ENCODE results near the gene UBE2QL1.

Gene UBE2QL1

DNA sequence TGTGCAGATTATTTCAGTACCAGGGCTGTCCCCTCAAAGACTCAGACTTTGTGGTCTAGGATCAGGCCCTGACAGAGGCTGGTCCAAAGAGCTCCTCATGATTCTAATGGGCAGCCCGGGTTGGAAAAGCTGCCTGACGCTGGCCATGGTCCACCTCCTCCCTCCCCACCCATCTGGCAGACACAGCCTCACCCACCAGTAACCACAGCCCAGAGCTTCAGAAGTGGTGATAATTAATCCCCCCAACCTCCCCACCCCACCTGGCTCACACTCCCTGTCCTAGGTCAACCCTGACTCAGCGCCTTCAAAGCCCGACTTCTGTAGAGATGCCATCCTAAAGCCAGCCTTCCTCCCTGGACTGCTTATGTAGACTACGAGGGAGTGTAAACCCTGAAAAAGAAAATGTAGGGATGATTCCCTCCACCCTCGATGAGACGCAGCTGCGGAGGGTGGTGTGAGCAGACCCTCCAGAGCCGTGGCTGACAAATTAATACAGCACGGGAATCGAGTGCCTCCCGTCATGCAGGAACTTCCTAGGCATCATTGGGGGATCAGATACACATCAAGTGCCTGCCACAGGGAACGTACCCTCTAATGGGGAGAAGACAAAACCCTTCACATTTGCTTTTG, 7.0 kb downstream of the UBE2QL1 start:
- no peak for DNase-seq

DNA sequence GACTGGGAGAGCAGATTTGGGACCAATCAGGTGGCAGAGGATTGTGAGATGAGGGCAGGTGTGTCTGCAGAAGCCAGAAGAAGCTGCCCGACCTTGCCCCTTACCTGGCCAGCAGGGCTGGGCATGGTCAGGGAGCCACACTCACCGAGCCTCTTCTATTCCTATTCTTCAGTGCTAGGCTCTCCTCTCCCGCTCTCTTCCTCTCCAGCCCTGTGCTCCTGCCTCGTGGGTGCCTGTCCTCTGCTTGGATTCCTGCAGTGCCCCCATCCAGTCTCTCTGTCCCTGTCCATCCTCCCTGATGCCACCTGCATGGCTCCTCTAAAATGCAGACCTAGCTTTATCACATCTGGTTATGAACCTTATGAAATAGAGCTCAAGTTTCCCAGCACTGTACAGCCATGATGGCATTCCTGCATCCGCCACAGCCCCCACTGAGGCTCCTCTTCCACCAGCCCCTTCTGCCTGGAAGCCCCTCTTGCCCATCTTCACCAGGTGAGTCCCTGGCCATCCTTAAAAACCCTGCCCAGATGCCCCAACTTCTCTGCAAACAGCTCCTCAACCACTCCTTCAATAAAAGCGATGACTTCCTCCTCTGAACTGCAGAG, 8.2 kb downstream of the UBE2QL1 start:
- no peak for DNase-seq

DNA sequence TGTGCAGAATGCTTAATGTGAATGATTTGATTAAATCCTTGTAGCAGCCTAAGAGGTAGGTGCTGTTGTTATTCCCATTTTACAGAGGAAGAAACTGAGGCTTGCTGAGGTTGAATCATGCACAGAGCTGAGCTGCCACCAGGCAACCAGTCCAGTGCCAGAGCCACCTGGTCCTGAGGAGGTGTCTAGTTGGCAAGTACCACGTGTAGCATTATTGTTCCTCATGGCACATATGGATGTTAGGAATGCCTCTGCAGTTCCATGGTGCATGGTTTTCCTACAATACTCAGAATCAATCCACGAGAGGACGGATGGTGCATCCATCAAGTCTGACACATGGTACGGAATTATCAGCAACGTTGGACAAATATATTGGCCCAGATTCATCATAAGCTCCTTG, 8.9 kb downstream of the UBE2QL1 start:
- DNase-seq, result no peak

DNA sequence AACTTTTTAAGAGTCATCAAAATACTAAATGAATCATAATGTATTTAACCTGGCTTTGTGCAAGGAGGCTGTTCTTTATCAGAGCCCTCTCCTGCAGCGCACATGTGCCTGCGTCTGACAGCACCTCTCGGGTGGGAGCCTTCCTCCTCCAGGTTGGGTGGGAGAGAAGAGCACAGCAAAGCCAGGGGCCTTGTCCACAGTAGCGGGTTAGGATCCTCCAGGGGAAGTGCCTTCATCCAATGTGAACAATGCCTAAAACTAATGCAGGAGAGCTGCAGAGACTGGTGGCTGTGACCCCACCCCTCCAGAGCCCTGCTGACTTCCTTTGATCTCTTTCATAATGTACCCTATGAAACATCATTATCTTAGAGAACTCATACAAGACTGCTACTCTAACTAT, 10.2 kb downstream of the UBE2QL1 start:
- DNase-seq, result no peak

DNA sequence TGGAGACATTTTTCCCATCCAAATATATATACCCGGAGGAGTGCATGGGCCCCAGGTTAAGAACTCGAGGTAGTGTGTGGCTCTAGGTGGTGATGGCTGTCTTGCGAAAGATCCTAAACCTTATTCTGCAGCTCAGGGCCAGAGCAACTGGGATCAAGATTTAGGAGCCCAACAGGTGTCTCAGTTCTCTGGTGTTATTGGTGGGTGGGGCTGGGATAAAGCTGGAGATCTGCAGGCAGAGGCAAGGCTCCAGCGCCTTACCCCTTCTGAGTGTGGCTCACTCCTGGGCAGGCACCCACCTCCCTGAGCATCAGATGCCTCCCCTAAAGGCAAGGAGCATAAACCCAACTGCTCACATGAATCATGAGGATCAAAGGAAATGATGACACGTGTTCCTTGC, 11.2 kb downstream of the UBE2QL1 start:
- no peak for DNase-seq

DNA sequence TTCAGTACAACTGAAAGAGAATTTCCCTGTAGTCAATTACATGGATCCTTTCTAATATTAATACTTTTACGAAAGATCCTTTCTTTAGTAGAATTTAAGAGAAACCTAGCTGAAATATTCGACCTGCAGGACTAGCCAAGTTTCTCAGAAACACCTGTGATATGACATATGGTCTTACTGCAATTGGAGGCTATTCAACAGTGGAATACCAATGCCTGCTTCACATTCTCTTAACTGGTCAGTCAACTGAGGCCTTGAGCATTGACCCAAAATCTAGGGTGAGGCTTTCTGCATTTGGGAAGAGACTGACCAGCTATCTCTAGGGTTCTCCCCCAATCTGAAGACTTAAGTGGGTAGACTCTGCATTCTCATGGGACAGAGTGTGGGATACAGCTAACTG, 12.3 kb downstream of the UBE2QL1 start:
- DNase-seq, result no peak

DNA sequence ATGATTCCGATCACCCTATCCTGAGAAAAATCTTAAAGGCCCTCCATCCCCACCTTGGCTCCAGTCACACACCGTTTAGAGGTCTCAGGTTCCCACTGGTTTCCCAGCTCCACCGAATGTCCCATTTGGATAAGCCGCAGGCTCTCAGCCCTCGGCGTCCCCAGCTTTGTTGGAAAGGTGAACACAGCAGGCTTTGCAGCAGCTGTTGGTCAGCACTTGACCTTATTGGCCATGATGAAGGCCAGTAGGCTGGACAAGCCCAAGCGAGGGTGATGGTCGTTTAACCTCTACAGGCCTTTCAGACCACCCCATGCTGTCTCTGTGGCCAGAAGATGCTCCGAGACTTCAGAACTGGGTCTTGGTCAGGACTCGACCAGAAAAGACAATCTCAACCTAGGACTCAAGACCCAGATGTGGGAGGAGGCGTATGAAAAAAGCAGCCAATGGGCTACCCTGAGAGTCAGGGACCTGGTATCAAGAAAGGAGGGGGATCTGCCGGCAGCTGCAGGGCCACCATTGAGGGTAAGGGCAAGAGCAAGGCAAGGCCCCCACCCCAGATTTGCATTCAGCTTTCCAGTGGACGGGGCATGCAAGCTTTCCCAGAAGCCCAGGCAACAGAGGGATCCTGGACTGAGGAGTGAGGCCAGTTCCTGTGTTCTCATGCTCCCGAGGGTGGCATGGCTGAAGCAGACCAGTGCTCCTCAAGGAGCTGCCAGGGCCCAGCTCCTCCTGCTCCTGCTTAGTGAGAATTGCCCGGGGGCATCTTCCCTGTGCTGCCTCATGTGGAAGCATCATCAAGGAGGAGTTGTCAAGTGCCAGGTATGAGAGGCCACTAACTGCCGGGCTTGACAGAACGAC, 13.4 kb downstream of the UBE2QL1 start:
- no peak for DNase-seq

DNA sequence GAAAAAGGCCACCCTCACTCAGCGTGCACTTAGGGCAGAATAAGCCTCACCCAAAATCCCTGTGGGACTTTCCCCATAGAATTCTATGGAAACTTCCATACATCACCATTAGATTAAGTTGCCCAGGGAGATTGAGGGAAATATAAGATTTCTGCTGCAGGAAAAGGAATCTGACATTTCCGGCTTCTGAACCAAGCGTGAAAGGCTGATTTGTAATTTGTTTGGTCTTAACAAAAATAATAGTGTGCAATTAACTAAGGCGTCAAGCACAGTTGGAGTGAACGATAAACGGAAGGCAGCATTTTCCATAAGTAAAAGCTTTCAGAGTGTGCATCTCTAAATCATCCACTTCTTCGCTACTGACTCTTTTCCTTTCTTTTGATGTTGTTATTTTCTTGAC, 14.0 kb downstream of the UBE2QL1 start:
- DNase-seq, result no peak

DNA sequence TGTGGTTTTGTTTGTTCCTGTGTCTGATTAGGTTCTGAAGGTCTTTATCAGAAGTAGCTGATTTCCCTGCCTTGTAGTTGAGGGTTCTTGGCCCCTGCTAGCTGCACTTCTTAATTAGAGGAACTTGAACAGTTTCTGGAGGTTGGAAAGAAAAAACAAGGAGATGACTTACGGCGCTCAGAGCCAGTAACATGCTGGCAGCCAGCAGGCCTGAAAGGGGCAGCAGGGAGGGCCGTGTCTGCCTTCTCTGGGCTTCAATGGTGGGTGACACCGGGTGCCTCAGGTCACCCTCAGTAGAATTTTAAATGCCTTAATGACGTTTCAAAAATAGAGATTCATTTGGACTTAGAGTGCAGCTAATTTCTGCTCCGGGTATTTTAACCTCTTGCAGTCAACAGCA, 15.8 kb downstream of the UBE2QL1 start:
- no peak for DNase-seq

DNA sequence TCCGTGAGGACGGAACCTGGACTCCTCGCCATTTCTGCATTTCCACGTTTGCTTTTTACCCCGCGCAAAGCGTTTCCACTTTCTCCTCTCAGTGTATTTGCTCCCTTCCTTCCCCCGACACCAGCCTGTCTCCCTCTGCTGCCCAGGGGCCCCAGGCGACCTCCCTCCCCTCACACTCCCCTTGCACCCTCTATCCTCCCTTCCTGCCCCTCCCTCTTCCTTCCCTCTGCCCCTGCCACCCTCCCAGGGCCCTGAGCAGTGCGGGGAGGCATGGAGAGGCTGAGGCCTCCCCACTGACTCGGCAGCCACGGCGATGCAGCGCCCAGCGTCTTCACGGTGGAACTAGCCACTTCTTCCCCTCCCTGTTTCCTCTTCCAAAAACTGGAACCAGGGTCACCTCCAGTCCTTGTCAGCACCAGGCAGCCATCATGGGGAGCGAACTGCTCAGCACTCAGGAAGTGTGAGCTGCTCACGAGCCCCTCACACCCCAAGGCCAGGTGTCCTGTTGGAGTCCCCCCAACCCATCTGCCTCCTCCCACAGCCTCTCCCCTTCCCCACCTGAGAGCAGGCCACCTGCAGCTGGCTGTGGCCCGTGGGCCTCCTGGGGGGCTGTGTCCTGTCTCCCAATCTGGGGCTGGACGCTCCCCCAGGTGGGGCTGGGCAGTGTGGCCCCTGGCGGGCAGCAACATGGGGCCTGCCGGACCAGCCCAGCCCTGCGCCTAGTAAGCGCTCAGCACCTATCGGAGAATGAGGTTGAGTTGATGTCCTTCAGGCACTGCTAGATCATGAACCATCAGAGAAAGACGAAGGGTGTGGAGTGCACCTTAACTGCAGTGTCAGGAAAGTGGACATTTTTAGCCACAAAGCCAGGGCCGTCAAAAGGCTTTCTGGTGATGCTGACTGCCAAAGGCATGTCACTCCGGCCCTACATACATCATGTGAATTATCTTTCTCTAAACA, 17.5 kb downstream of the UBE2QL1 start:
- DNase-seq, result no peak

DNA sequence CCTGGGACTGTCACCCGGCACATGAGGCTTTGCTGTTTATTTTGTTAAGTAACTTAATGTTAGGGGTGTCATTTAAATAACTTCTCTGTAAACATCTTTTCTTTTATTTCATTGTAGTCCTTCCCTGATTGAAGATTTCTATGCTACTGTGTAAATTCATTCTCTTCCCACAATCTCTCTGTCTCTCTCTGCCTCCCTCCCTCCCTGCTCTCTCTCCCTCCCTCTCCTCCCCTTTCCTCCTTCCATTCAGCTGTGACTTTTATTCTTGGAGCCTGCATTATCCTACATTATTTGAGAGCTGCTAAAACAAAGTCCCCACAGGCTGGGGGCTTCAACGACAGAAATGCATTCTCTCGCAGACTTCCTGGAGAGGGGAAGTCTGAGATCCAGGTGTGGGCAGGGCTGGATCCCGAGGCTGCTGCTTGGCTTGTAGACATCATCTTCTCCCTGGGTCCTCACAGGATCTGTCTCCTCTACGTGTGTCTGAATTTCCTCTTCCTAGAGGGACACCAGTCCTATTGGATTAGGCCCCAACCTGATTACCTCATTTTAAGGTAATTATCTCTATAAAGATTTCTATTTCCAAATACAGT, 18.4 kb downstream of the UBE2QL1 start:
- no peak for DNase-seq

DNA sequence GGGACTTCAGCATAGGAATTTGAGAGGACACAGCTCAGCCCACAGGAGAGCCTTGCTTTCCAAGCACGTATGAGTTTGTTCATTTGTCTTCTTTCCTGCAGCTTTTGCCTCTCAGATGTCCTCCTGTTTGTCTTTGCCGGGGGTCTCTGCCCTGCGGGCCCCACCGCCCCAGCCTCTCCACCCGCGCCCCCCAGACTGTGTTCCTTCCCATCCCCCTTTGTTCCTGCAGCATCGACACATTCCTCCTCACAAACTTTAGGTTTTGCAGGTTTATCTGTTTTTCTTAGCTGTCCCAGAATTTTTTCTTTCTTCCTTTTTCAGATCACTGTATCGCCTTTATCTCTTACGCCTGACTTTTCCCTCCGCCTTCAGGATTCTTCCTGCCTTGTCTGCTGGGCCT, 18.9 kb downstream of the UBE2QL1 start:
- no peak for DNase-seq

DNA sequence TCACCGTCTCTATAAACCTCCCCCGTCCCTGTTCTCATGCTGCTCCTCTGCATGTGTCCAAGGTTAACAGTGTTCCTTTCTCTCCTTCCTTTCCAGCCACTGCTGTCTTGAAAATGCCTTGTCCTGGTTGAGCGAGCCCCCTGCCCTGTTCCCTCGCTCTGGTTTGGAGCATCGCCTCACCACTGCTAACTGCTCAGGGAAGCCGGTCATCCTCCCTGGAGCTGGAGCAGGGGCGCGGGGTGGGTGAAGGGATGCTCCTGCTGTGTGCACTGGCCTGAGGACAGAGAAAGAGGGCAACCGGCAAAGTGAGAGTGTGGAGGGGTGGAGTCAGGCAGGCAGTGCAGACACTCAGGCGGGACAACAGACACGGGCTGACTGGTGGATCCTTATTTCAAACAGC, 19.4 kb downstream of the UBE2QL1 start:
- no peak for DNase-seq

DNA sequence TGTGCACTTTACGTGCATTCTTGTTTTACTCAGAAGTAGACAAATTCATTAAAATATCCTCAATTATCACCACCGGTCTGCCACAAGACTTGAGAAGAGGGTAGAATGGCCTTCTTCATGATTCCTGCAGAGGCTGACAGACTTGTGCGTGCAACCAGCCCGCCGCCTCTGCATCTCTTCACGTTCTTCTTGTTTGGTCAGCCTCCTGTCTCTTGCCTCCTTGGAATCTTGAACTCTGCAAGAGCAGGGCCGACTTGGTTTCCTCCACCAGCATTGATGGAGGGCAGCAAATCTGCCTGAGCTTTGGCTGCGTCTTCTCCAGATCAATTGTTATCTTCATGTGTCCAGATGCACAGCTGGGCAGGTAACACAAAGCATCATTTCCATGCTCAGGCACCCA, 20.2 kb downstream of the UBE2QL1 start:
- no peak for DNase-seq

DNA sequence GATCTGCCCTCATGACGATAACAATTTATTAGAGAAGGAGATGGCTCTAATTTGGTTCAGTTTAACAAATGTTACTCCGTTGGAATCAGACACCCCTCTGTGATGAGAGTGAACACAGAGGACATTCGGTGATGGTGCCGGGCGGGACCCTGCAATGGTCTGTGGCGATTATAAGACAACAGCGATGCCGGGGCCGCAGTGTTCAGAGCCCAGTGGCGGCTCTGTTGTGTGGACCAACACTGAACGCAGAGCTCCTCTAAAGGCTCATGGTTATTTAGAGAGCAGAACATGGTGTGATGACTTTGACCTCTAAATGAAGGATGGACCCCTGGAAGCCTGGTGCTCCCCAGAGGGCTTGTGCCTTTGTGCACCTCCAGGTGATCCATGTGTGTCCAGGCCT, 21.2 kb downstream of the UBE2QL1 start:
- DNase-seq, result no peak

DNA sequence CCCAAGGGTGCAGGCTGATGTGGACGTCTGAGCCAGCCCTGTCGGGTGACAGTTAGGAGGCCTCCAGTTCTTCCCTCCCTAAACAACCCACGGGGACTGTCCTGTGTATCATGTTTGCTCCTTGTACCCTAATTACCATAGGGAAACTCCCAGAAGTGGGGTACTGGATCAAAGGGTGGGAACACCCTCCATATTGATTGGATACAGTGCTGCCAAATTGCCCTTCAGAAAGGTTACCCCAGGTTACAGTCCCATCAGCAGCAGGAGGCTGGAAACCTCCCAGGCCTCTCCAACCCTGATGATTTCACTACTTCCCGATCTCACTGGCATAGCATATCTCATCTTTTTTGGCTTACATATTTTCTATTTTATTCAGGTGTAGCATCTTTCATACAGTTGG, 22.0 kb downstream of the UBE2QL1 start:
- no peak for DNase-seq

DNA sequence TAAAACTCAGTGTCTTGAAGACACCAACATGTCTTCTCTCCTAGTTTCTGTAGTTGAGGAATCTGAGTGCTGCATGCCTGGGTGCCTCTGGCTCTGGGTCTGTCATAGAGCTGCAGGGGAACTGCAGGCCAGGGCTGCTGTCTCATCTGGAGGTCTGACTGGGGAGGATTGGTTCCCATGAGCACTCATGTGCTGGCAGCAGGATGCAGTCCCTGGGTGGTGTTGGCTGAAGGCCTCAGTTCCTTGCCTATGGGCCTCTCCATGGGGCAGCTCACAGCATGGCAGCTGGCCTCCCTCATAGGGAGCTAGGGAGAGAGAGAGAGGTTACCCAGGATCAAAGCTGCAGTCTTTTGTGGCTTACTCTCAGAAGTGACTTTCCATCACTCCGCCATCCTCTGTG, 22.6 kb downstream of the UBE2QL1 start:
- no peak for DNase-seq

DNA sequence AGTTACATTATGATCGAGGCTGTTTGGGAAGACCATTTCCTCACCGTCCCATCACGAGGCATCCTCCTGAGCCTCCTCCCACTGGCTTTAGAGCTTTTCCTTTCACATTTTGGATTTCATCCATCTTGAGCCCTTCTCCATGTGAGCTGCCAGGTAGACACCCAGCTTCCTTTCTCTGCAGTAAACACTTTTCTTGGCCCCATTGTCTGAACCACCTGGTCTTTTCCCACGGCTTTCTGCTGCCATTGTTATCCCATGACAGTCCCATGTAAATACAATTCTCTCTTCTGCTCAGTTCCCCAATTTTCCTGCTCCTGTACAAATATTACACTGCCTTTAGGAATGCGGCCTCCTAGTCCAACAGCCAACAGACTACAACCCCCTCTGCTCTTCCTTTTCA, 24.1 kb downstream of the UBE2QL1 start:
- DNase-seq, result no peak

DNA sequence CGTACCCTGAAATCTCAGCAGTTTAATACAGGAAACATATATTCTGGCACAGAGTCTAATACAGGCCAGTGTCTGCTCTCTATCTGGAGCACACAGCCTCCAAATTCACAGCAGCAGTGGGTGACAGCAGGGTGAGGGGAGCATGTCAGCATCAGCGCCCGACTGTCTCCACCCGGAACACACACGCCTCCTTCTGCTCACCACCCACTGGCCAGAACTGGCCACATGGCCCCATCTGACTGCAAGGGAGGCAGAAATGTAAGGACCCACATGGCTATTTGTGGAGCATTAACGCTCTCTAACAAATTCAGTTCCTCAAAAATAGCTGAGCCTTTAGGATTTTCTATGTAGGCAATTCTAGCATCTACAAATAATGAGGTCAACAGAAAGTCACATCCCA, 24.6 kb downstream of the UBE2QL1 start:
- no peak for DNase-seq

DNA sequence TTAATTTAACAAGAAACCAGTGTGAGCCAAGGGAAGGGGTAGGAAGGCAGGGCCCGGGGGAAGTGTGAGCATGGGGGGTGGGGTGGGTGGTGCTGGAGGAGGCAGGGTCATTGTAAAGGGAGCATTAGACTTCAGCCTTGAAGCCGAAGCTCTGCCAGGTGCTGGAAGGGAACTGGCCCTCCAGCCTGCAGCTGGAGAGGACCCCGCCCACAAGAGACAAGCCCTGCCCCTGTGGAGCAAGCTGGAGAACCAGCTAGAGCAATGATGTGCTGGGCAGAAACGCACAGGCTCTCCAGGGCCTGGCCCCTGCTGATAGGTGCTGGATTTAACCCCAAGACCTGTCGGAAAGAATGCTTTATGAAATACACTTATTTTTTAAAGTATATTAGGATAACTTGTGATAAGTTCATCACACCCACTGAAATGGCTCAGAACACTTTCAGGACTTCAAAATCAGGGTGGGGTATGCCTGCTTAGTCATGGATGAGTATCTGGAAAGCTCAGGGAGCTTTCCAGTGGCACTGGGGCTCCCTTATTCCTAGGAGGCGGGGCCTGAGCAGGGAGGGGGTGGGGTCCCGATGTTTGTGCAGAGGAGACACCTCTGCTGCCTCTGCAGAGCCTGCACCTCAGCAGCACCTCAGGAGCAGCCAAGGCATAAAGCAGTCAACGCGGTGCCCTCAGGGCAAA, 27.1 kb downstream of the UBE2QL1 start:
- no peak for DNase-seq

DNA sequence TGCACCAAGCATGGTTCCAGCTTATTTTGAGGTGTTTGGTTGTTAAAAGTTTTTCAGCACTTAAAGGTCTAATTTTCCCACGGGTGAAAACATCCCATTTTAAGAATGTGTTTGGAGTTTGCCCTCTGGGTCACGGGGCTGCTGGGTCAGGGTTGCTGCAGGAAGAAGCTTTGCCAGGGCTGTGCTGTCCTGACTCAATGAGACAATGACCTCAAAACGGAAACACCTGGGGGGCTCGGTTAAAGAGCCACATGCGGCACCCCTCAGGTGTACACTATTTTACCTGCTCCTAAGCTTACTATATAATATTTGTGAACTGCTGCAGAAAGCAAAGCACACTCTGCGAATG, 27.6 kb downstream of the UBE2QL1 start:
- DNase-seq, result no peak

DNA sequence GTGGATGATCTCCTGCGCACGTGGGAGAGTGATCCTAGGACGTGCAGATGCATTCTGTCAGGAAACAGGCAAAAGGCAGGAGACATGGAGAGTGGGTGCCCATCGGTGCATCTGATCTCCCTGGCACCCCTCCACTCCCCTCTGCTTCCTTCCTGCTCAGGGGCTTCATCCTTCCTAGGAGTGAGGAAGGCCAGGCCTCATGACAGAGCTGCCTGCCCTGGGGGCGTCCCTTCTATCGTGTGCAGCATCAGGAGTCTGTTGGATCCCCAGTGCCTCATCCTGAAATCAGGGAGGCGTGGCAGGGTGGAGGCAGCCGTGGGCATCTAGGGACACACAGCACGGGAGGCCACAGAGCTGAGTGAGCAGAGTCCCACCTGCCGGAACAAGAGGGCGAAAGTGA, 30.1 kb downstream of the UBE2QL1 start:
- no peak for DNase-seq
